SU-DHL-6 (cell line): Measurements from ENCODE around the gene CAMKK1.

Experiments used
- EZH2phosphoT487 ChIP-seq: fragments of 200-600 bp; sonication (generic), shearing (Covaris generic); conservative IDR thresholded peaks from 2 replicates; pipeline ENCODE4 v1.6.1; 2018; ENCODE audit warnings: mild to moderate bottlenecking, antibody characterized with exemption, low read length, moderate library complexity, mixed read lengths
- TF ChIP-seq, protein P1 (sequence below): fragments of 200-600 bp; sonication (generic); IDR thresholded peaks from one replicate; pipeline ENCODE4 v1.5.1; 2017; ENCODE audit warnings: antibody characterized with exemption, mild to moderate bottlenecking, low read length, moderate library complexity; ENCODE audit not compliant: insufficient read depth, poor library complexity, severe bottlenecking

DNA sequence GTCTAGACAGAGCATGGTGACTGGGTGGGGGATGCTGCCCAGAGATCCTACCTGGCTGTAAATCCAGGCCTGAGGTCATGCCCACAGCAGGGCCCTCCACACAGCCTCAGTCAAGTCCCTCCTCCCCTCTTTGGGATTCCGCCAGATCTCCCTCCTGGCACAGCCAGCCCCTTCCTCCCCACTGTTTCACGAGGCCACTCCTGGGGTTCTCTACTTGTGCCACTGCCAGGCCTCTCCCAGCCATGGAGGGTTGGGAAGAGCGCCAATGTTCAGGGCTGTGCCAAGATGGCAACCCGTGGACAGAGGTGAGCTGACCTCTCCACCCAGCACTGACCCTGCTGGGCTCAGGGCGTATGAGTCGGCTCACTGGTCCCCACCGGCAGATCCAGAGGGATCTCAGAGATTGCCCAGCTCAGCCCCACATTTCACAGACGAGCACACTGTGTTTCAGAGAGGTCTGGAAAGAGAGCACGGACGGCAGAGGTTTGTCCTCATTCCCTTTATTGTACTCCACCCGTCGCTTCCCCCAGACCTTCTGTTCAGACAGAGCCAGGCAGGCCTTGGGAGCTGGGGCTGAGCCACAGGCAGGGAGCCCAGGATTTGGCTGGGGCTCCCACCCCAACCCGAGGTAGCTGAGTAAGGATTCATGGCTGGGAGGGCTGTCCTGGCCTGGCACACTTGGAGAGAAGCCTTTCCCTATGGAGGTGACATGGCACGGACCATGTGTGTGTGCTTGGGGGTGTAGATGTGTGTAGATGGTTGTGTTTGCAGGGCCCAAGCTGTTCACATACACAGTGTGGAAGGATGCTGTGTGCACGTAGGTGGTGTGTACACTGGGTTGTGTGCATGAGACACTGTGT is 3.5 kb upstream of the CAMKK1 start:
- TF ChIP-seq, protein P1, sequence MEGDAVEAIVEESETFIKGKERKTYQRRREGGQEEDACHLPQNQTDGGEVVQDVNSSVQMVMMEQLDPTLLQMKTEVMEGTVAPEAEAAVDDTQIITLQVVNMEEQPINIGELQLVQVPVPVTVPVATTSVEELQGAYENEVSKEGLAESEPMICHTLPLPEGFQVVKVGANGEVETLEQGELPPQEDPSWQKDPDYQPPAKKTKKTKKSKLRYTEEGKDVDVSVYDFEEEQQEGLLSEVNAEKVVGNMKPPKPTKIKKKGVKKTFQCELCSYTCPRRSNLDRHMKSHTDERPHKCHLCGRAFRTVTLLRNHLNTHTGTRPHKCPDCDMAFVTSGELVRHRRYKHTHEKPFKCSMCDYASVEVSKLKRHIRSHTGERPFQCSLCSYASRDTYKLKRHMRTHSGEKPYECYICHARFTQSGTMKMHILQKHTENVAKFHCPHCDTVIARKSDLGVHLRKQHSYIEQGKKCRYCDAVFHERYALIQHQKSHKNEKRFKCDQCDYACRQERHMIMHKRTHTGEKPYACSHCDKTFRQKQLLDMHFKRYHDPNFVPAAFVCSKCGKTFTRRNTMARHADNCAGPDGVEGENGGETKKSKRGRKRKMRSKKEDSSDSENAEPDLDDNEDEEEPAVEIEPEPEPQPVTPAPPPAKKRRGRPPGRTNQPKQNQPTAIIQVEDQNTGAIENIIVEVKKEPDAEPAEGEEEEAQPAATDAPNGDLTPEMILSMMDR = no peak
- no peak for TF ChIP-seq EZH2phosphoT487
